Measurements from ENCODE around the gene ETFA. TPM values are rescaled to one million over a fixed set of nuclear protein-coding genes. Genes with fewer than 3 reads are reported as not detected.
A peak's percentile ranks its signal among the peaks of the same experiment; 100 is the strongest.

Gene ETFA
- total RNA-seq, 1 experiment from 2014 or later = 170 TPM

DNA sequence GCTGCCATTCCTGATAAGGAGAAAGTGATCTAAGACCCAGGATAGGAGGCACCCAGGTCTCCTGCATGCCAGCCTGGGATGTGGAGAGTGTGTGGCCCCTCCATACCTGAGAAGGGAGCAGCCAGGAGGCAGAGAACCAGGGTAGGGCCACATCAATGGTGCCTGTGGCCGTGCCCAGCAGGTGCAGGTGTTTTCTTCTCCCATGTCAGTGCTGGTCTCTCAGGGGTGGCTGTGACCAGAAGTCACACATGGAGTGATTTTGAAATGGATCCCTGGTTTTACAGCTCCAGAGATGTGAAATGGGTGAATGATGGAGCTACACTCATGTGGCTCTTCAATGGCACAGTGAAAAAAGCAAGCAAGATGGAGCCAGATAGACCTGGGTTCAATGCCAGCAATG, 22.0 kb upstream of the ETFA start:
- Histone ChIP-seq H4K20me1 (ENCODE audit: insufficient read depth, low read depth, low read length) (no peaks in the 10 kb centered on the region), H3K36me3 (ENCODE audit: insufficient read depth, low read length) (no peaks in the 10 kb centered on the region), H3K4me3 (ENCODE audit: low read length) (no peak overlapping the region), H2AFZ (ENCODE audit: low read length) (no peak overlapping the region), H3K9ac (ENCODE audit: low read length) (no peak overlapping the region), H3K27ac (ENCODE audit: low read length) (no peak overlapping the region), H3K79me2 (ENCODE audit: low read length) (peaks cover 16% of the 10 kb centered on the region), H3K9me2 (replicated peaks; ENCODE audit: insufficient read depth, low read length) (no peaks in the 10 kb centered on the region), H3K4me2 (ENCODE audit: low read depth, low read length, poor library complexity, severe bottlenecking) (no peak overlapping the region), H3K4me1 (ENCODE audit: low read length) (peaks cover 16% of the 10 kb centered on the region), H3K9me3 (ENCODE audit: low read length) (no peaks in the 10 kb centered on the region), H3K27me3 (ENCODE audit: low read length) (no peaks in the 10 kb centered on the region)
- DNase-seq = no peak

GRCh38 chr15:76332796-76333195, 21.5 kb upstream of the ETFA start:
- Histone ChIP-seq H3K27me3 (ENCODE audit: low read length) (no peaks in the 10 kb centered on the region), H3K36me3 (ENCODE audit: insufficient read depth, low read length) (no peaks in the 10 kb centered on the region), H3K27ac (ENCODE audit: low read length) (no peak overlapping the region), H3K4me2 (ENCODE audit: low read depth, low read length, poor library complexity, severe bottlenecking) (no peak overlapping the region), H3K79me2 (ENCODE audit: low read length) (peaks cover 11% of the 10 kb centered on the region), H3K9me2 (replicated peaks; ENCODE audit: insufficient read depth, low read length) (no peaks in the 10 kb centered on the region), H2AFZ (ENCODE audit: low read length) (no peak overlapping the region), H3K9me3 (ENCODE audit: low read length) (no peaks in the 10 kb centered on the region), H4K20me1 (ENCODE audit: insufficient read depth, low read depth, low read length) (no peaks in the 10 kb centered on the region), H3K4me3 (ENCODE audit: low read length) (no peak overlapping the region), H3K9ac (ENCODE audit: low read length) (no peak overlapping the region), H3K4me1 (ENCODE audit: low read length) (peaks cover 16% of the 10 kb centered on the region)
- no peak for DNase-seq

GRCh38 chr15:76330080-76330680, 18.9 kb upstream of the ETFA start:
- Histone ChIP-seq H3K4me3 (ENCODE audit: low read length) (no peak overlapping the region), H3K9ac (ENCODE audit: low read length) (no peak overlapping the region), H3K4me2 (ENCODE audit: low read depth, low read length, poor library complexity, severe bottlenecking) (no peak overlapping the region), H3K27ac (ENCODE audit: low read length) (no peak overlapping the region), H3K79me2 (ENCODE audit: low read length) (no peaks in the 10 kb centered on the region), H4K20me1 (ENCODE audit: insufficient read depth, low read depth, low read length) (no peaks in the 10 kb centered on the region), H3K36me3 (ENCODE audit: insufficient read depth, low read length) (no peaks in the 10 kb centered on the region), H3K9me2 (replicated peaks; ENCODE audit: insufficient read depth, low read length) (no peaks in the 10 kb centered on the region), H3K9me3 (ENCODE audit: low read length) (no peaks in the 10 kb centered on the region), H3K27me3 (ENCODE audit: low read length) (no peaks in the 10 kb centered on the region), H2AFZ (ENCODE audit: low read length) (no peak overlapping the region), H3K4me1 (ENCODE audit: low read length) (peaks cover 4% of the 10 kb centered on the region)
- DNase-seq = peak; percentile 60

GRCh38 chr15:76328958-76329357, 17.7 kb upstream of the ETFA start:
- no peaks in the 10 kb centered on the region for H3K79me2 ChIP-seq (ENCODE audit: low read length)
- no peaks in the 10 kb centered on the region for H3K9me3 ChIP-seq (ENCODE audit: low read length)
- no peak overlapping the region for H3K27ac ChIP-seq (ENCODE audit: low read length)
- H2AFZ ChIP-seq (ENCODE audit: low read length) = no peak overlapping the region
- no peaks in the 10 kb centered on the region for H4K20me1 ChIP-seq (ENCODE audit: insufficient read depth, low read depth, low read length)
- no peak for DNase-seq
- H3K9me2 ChIP-seq (replicated peaks; ENCODE audit: insufficient read depth, low read length) = no peaks in the 10 kb centered on the region
- H3K4me1 ChIP-seq (ENCODE audit: low read length) = peaks cover 6% of the 10 kb centered on the region
- H3K27me3 ChIP-seq (ENCODE audit: low read length) = no peaks in the 10 kb centered on the region
- H3K9ac ChIP-seq (ENCODE audit: low read length) = no peak overlapping the region
- no peak overlapping the region for H3K4me2 ChIP-seq (ENCODE audit: low read depth, low read length, poor library complexity, severe bottlenecking)
- H3K4me3 ChIP-seq (ENCODE audit: low read length) = no peak overlapping the region
- no peaks in the 10 kb centered on the region for H3K36me3 ChIP-seq (ENCODE audit: insufficient read depth, low read length)

- H2AFZ ChIP-seq (ENCODE audit: low read length) = no peak overlapping the region
- H3K4me1 ChIP-seq (ENCODE audit: low read length) = peaks cover 13% of the 10 kb centered on the region
- no peak overlapping the region for H3K4me2 ChIP-seq (ENCODE audit: low read depth, low read length, poor library complexity, severe bottlenecking)
Observed at GRCh38 chr15:76328106-76328696, 16.9 kb upstream of the ETFA start.

DNA sequence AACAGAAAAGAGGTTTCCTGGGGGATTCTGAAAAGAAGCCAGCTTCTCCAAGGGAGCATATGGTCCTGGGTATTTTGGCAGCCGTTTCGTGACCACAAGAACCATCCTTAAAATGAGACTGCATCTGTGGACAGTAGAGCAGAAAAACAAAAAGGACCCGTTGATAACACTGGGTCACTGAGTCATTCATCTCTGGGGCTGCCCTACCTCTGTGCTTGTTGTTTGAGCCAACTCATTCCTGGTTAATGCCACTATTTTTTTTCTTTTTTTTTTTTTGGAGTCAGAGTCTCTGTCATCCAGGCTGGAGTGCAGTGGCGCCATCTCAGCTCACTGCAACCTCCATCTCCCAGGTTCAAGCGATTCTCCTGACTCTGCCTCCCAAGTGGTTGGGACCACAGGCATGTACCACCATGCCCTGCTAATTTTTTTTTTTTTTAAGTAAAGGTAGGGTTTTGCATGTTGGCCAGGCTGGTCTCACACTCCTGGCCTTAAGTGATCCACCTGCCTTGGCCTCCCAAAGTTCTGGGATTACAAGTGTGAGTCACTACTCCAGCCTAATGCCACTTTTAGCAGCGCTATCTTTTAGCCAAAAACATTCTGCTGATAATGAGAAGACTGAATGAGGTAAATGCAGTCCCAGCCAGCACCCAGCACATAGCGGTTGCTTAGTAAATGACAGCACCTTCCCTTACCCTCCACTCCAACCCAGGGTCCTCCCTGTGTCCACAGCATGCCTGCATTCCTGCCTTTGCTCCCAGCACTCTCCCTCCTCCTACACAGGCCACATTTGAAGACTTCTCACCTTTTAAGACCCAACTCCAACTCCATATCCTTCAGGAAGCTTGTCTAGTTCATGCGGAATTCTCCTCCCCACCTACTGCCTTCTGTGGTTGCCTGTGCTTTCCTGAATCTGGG, 16.2 kb upstream of the ETFA start:
- H3K9ac ChIP-seq (ENCODE audit: low read length) = no peak overlapping the region
- no peaks in the 10 kb centered on the region for H3K9me2 ChIP-seq (replicated peaks; ENCODE audit: insufficient read depth, low read length)
- no peak overlapping the region for H3K4me2 ChIP-seq (ENCODE audit: low read depth, low read length, poor library complexity, severe bottlenecking)
- DNase-seq = no peak
- no peaks in the 10 kb centered on the region for H3K27me3 ChIP-seq (ENCODE audit: low read length)
- H2AFZ ChIP-seq (ENCODE audit: low read length) = no peak overlapping the region
- H3K27ac ChIP-seq (ENCODE audit: low read length) = no peak overlapping the region
- no peaks in the 10 kb centered on the region for H3K9me3 ChIP-seq (ENCODE audit: low read length)
- no peaks in the 10 kb centered on the region for H3K79me2 ChIP-seq (ENCODE audit: low read length)
- H3K4me1 ChIP-seq (ENCODE audit: low read length) = peaks cover 18% of the 10 kb centered on the region
- H3K4me3 ChIP-seq (ENCODE audit: low read length) = no peak overlapping the region
- H4K20me1 ChIP-seq (ENCODE audit: insufficient read depth, low read depth, low read length) = no peaks in the 10 kb centered on the region
- no peaks in the 10 kb centered on the region for H3K36me3 ChIP-seq (ENCODE audit: insufficient read depth, low read length)

More at GRCh38 chr15:76328106-76328696, 16.9 kb upstream of the ETFA start:
- H3K36me3 ChIP-seq (ENCODE audit: insufficient read depth, low read length) = no peaks in the 10 kb centered on the region
- no peaks in the 10 kb centered on the region for H4K20me1 ChIP-seq (ENCODE audit: insufficient read depth, low read depth, low read length)
- H3K79me2 ChIP-seq (ENCODE audit: low read length) = no peaks in the 10 kb centered on the region
- H3K9me3 ChIP-seq (ENCODE audit: low read length) = no peaks in the 10 kb centered on the region
- no peak for DNase-seq
- H3K27me3 ChIP-seq (ENCODE audit: low read length) = no peaks in the 10 kb centered on the region
- no peak overlapping the region for H3K4me3 ChIP-seq (ENCODE audit: low read length)
- H3K27ac ChIP-seq (ENCODE audit: low read length) = no peak overlapping the region
- no peaks in the 10 kb centered on the region for H3K9me2 ChIP-seq (replicated peaks; ENCODE audit: insufficient read depth, low read length)
- no peak overlapping the region for H3K9ac ChIP-seq (ENCODE audit: low read length)

GRCh38 chr15:76325704-76326103, 14.4 kb upstream of the ETFA start:
- no peak overlapping the region for H3K4me2 ChIP-seq (ENCODE audit: low read depth, low read length, poor library complexity, severe bottlenecking)
- no peak overlapping the region for H3K4me3 ChIP-seq (ENCODE audit: low read length)
- H4K20me1 ChIP-seq (ENCODE audit: insufficient read depth, low read depth, low read length) = no peaks in the 10 kb centered on the region
- no peaks in the 10 kb centered on the region for H3K27me3 ChIP-seq (ENCODE audit: low read length)
- H3K27ac ChIP-seq (ENCODE audit: low read length) = no peak overlapping the region
- H2AFZ ChIP-seq (ENCODE audit: low read length) = no peak overlapping the region
- peaks cover 18% of the 10 kb centered on the region for H3K4me1 ChIP-seq (ENCODE audit: low read length)
- H3K9ac ChIP-seq (ENCODE audit: low read length) = no peak overlapping the region
- no peaks in the 10 kb centered on the region for H3K36me3 ChIP-seq (ENCODE audit: insufficient read depth, low read length)
- no peaks in the 10 kb centered on the region for H3K9me3 ChIP-seq (ENCODE audit: low read length)
- H3K79me2 ChIP-seq (ENCODE audit: low read length) = no peaks in the 10 kb centered on the region
- no peaks in the 10 kb centered on the region for H3K9me2 ChIP-seq (replicated peaks; ENCODE audit: insufficient read depth, low read length)
- no peak for DNase-seq

DNA sequence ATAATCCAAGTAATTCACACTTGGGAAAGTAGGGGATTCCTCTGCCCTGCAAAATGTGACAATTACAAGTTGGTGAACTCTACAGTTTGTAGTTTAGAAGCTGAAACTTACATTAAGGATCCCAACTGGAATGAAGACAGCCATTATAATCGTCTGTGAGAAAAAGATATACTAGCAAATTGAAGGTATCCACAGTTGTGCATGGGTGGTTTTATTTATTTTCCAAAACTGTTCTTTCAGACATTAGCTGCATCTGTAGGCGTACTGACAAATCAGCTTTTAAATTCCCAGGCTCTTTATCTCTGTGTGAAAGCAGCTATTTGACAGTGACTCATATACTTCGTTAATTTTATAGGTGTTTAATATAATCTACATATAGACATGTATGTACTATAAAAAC, 12.8 kb upstream of the ETFA start:
- no peaks in the 10 kb centered on the region for H3K9me3 ChIP-seq (ENCODE audit: low read length)
- no peak overlapping the region for H3K4me3 ChIP-seq (ENCODE audit: low read length)
- H3K9ac ChIP-seq (ENCODE audit: low read length) = no peak overlapping the region
- H3K36me3 ChIP-seq (ENCODE audit: insufficient read depth, low read length) = no peaks in the 10 kb centered on the region
- no peak overlapping the region for H2AFZ ChIP-seq (ENCODE audit: low read length)
- peaks cover 18% of the 10 kb centered on the region for H3K4me1 ChIP-seq (ENCODE audit: low read length)
- no peak for DNase-seq
- H3K4me2 ChIP-seq (ENCODE audit: low read depth, low read length, poor library complexity, severe bottlenecking) = no peak overlapping the region
- no peak overlapping the region for H3K27ac ChIP-seq (ENCODE audit: low read length)
- H3K9me2 ChIP-seq (replicated peaks; ENCODE audit: insufficient read depth, low read length) = no peaks in the 10 kb centered on the region
- H4K20me1 ChIP-seq (ENCODE audit: insufficient read depth, low read depth, low read length) = no peaks in the 10 kb centered on the region
- H3K79me2 ChIP-seq (ENCODE audit: low read length) = no peaks in the 10 kb centered on the region
- no peaks in the 10 kb centered on the region for H3K27me3 ChIP-seq (ENCODE audit: low read length)

Measured in Karpas-422 (cell line).